ENCODE results near the gene HCFC2.

DNA sequence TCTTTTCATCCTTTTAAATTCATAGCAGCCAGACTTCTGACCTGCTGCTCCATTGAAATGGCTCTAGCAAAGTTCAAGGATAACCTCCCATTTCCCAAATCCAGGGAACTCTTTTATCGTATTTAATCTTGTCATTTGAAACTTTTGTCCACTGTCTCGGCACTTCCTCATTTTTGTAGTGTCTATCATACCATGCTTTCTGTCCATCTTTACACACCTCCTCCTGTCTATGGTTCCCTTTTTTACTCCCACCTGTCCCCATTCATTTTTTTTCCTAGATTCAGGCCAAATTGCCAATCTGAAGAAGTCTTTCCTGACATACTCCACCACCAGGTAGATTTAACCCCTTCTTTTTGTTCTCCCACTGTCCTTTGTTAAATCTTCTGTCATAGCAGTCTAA lies 42.6 kb downstream of the HCFC2 start:
- TF ChIP-seq POLR2AphosphoS5 (IDR thresholded peaks at IDR 0.05; ENCODE audit: insufficient read depth in 1 of 2, low read depth in 1 of 2) (no peak), CTCF (IDR thresholded peaks at IDR 0.05) (no peak)
